Transverse colon (tissue), 4 donors: ENCODE data around the gene PGGT1B. TPM values are rescaled to one million over a fixed set of nuclear protein-coding genes. Genes with fewer than 3 reads are reported as not detected.

ENCODE experiments used
- DNase-seq: peaks from one replicate; pipeline ENCODE4 v3.0.0-alpha.2; 2019
- H3K27ac ChIP-seq, 4 donors: fragments of 200-600 bp; sonication (generic); 2 replicates each; pipeline ENCODE4 v1.5.1; 2016 to 2018; ENCODE audit warnings: inconsistent platforms in 4 of 4
- H3K27me3 ChIP-seq: fragments of 200-600 bp; sonication (generic); 2 replicates; pipeline ENCODE4 v1.5.1; 2017; ENCODE audit warnings: inconsistent platforms
- H3K36me3 ChIP-seq, 4 donors: fragments of 200-600 bp; sonication (generic); 2 replicates each; pipeline ENCODE4 v1.5.1; 2017 to 2019; ENCODE audit warnings: inconsistent platforms in 4 of 4
- H3K4me1 ChIP-seq, 4 donors: fragments of 200-600 bp; sonication (generic); 2 replicates each; pipeline ENCODE4 v1.5.1; 2017 to 2020; ENCODE audit warnings: inconsistent platforms in 4 of 4
- H3K4me3 ChIP-seq, 4 donors: fragments of 200-600 bp; sonication (generic); 1 replicate in 1 of 4; 2 replicates in 3 of 4; pipeline versions ENCODE4 v1.5.1 to v1.6.1; 2017 to 2019; ENCODE audit warnings: inconsistent platforms in 4 of 4
- H3K9me3 ChIP-seq, 2 donors: fragments of 200-600 bp; sonication (generic); 2 replicates each; pipeline ENCODE4 v1.5.1; 2017 to 2019; ENCODE audit warnings: inconsistent platforms in 2 of 2
- CTCF ChIP-seq, 5 experiments: fragments of 200-600 bp in 3 of 5; fragments of 450-650 bp in 2 of 5; sonication (generic) in 3 of 5; IDR thresholded peaks; 1 replicate in 2 of 5; 2 replicates in 3 of 5; pipeline ENCODE4 v1.5.1; 2016 to 2017; ENCODE audit warnings: antibody characterized with exemption in 5 of 5, inconsistent platforms in 3 of 5, mild to moderate bottlenecking in 2 of 5, moderate library complexity in 1 of 5
- EP300 ChIP-seq: sonication (generic); formaldehyde crosslinking; IDR thresholded peaks from one replicate; pipeline ENCODE4 v1.6.1; 2017; ENCODE audit warnings: antibody characterized with exemption, low read depth
- POLR2A ChIP-seq: fragments of 450-650 bp; IDR thresholded peaks from one replicate; pipeline ENCODE4 v1.6.1; 2016; ENCODE audit warnings: antibody characterized with exemption, mild to moderate bottlenecking, moderate library complexity
- POLR2AphosphoS5 ChIP-seq, 3 donors: sonication (generic); formaldehyde crosslinking; IDR thresholded peaks; one replicate each; pipeline ENCODE4 v1.6.1; 2016; ENCODE audit warnings: antibody characterized with exemption in 3 of 3
- WGBS, 2 donors: methylation state at CpG; one replicate each; pipeline ENCODE4 v1.1.5; 2018; ENCODE audit warnings: low coverage in 1 of 2; 5-methylcytosine and 5-hydroxymethylcytosine counted together
- in situ Hi-C, 4 donors: fragments of 200-750 bp; cut with MboI; loops; one replicate each; pipeline versions ENCODE4 v1.15.0 to v1.15.1; 2017; ENCODE audit warnings: low sequenced_read_pairs in 3 of 4, low pct_ligation_motif_present in 1 of 4, low pct_unique_long_range_greater_than_20kb in 1 of 4
- intact Hi-C: fragments of 100-400 bp; cut with DNase I; formaldehyde crosslinking; loops from one replicate; pipeline ENCODE4 v1.15.1; 2023; ENCODE audit warnings: low total_unique reads
- total RNA-seq, 4 donors: library from RNA; depleted of rRNA; stranded (reverse); fragments of >200 nt; gene quantifications; one replicate each; pipeline ENCODE4 v1.1.0, GENCODE V29; 2016

Gene PGGT1B
- total RNA-seq, 4 donors from 2014 or later: 3.4 to 26.4 (median 12.8) TPM

GRCh38 chr5:115236599-115236998 is 26.1 kb downstream of the PGGT1B start:
- intact Hi-C loops: no loop called here
- H3K4me3 ChIP-seq: no peak overlapping the region
- 88 to 93% methylated on average over 2 of the region's 2 CpGs for WGBS, 2 donors
- no peak overlapping the region for H3K27ac ChIP-seq
- H3K9me3 ChIP-seq: no peaks in the 10 kb centered on the region
- DNase-seq: no peak
- no peaks in the 10 kb centered on the region for H3K4me1 ChIP-seq
- peaks cover 0 to 40% (median 13%) of the 10 kb centered on the region in 4 donors for H3K36me3 ChIP-seq
- H3K27me3 ChIP-seq: no peaks in the 10 kb centered on the region
- in situ Hi-C loops: loop anchor here in 1 of 4 donors (25.0 kb wide), 1 partner anchor 149 kb away; no protein-coding TSS in a partner anchor
- TF ChIP-seq POLR2A (no peak), EP300 (no peak), CTCF (IDR thresholded peaks at IDR 0.05) (no peak)

GRCh38 chr5:115231598-115231997 is 31.1 kb downstream of the PGGT1B start:
- Histone ChIP-seq H3K27me3 (no peaks in the 10 kb centered on the region), H3K27ac (no peak overlapping the region), H3K4me3 (no peak overlapping the region), H3K36me3 (peaks cover 0 to 34% (median 17%) of the 10 kb centered on the region in 4 donors), H3K9me3 (no peaks in the 10 kb centered on the region), H3K4me1 (no peaks in the 10 kb centered on the region)
- DNase-seq: no peak
- intact Hi-C loops: no loop called here
- WGBS, 2 donors: 77 to 92% methylated on average over 4 of the region's 4 CpGs
- in situ Hi-C loops: loop anchor here in 1 of 4 donors (25.0 kb wide), 1 partner anchor 144 kb away; no protein-coding TSS in a partner anchor
- no peak for TF ChIP-seq POLR2A
- no peak for TF ChIP-seq CTCF (IDR thresholded peaks at IDR 0.05)

GRCh38 chr5:115229606-115230005 is 33.1 kb downstream of the PGGT1B start:
- intact Hi-C loops: no loop called here
- Histone ChIP-seq H3K9me3 (no peaks in the 10 kb centered on the region), H3K27ac (no peak overlapping the region), H3K36me3 (peaks cover 0 to 27% (median 12%) of the 10 kb centered on the region in 4 donors), H3K27me3 (no peaks in the 10 kb centered on the region), H3K4me1 (no peaks in the 10 kb centered on the region), H3K4me3 (no peak overlapping the region)
- in situ Hi-C loops: loop anchor here in 1 of 4 donors (25.0 kb wide), 1 partner anchor 142 kb away; no protein-coding TSS in a partner anchor
- WGBS, 2 donors: 100% methylated on average over 1 of the region's 1 CpG
- no peak for DNase-seq
- TF ChIP-seq CTCF (IDR thresholded peaks at IDR 0.05) (no peak), POLR2A (no peak), EP300 (no peak), POLR2AphosphoS5 (IDR thresholded peaks at IDR 0.05) (no peak)

- H3K9me3 ChIP-seq: no peaks in the 10 kb centered on the region
- no peaks in the 10 kb centered on the region for H3K4me1 ChIP-seq
- H3K4me3 ChIP-seq: no peak overlapping the region
- intact Hi-C loops (no loop called here), in situ Hi-C loops (loop anchor here in 1 of 4 donors (25.0 kb wide), 1 partner anchor 140 kb away; no protein-coding TSS in a partner anchor)
- TF ChIP-seq CTCF (IDR thresholded peaks at IDR 0.05) (no peak), POLR2A (no peak), EP300 (no peak), POLR2AphosphoS5 (IDR thresholded peaks at IDR 0.05) (no peak)
- peaks cover 0 to 35% (median 13%) of the 10 kb centered on the region in 4 donors for H3K36me3 ChIP-seq
- DNase-seq: no peak
- H3K27ac ChIP-seq: no peak overlapping the region
- H3K27me3 ChIP-seq: no peaks in the 10 kb centered on the region
- 83 to 100% methylated on average over 1 of the region's 1 CpG for WGBS, 2 donors
Measured at GRCh38 chr5:115227281-115227680, 35.4 kb downstream of the PGGT1B start.
